ES-I3 (cell line): ENCODE results near the gene TRAPPC2.

ENCODE experiments used
- H3K36me3 ChIP-seq: 2 replicates; pipeline ENCODE4 v1.6.1; 2013; ENCODE audit warnings: mild to moderate bottlenecking, low read length, control low read depth, moderate library complexity; ENCODE audit not compliant: insufficient read depth
- H3K4me1 ChIP-seq: 2 replicates; pipeline ENCODE4 v1.6.1; 2013; ENCODE audit warnings: mild to moderate bottlenecking, control low read depth, low read length; ENCODE audit not compliant: insufficient read depth
- H3K9ac ChIP-seq: 2 replicates; pipeline ENCODE4 v1.6.1; 2013; ENCODE audit warnings: low read depth, mild to moderate bottlenecking, low read length, moderate library complexity
- H3K9me3 ChIP-seq: 2 replicates; pipeline ENCODE4 v1.6.1; 2013; ENCODE audit warnings: mild to moderate bottlenecking, low read length, moderate library complexity; ENCODE audit not compliant: control insufficient read depth, insufficient read depth

Gene TRAPPC2

GRCh38 chrX:13698432-13698831 is 36.0 kb downstream of the TRAPPC2 start:
- Histone ChIP-seq H3K9me3 (no peaks in the 10 kb centered on the region), H3K9ac (no peak overlapping the region), H3K36me3 (no peaks in the 10 kb centered on the region), H3K4me1 (peaks cover 31% of the 10 kb centered on the region)

GRCh38 chrX:13697976-13698375 is 36.4 kb downstream of the TRAPPC2 start:
- Histone ChIP-seq H3K9ac (no peak overlapping the region), H3K36me3 (no peaks in the 10 kb centered on the region), H3K9me3 (no peaks in the 10 kb centered on the region), H3K4me1 (peaks cover 35% of the 10 kb centered on the region)

GRCh38 chrX:13697455-13697854 is 37.0 kb downstream of the TRAPPC2 start:
- Histone ChIP-seq H3K4me1 (peaks cover 40% of the 10 kb centered on the region), H3K9ac (no peak overlapping the region), H3K9me3 (no peaks in the 10 kb centered on the region), H3K36me3 (no peaks in the 10 kb centered on the region)

- Histone ChIP-seq H3K9ac (no peak overlapping the region), H3K36me3 (no peaks in the 10 kb centered on the region), H3K4me1 (peaks cover 41% of the 10 kb centered on the region), H3K9me3 (no peaks in the 10 kb centered on the region)
Measured at GRCh38 chrX:13695601-13696115, 38.8 kb downstream of the TRAPPC2 start.

- H3K4me1 ChIP-seq = peaks cover 41% of the 10 kb centered on the region
- H3K9ac ChIP-seq = no peak overlapping the region
Measured at GRCh38 chrX:13694983-13695382, 39.4 kb downstream of the TRAPPC2 start.

GRCh38 chrX:13694359-13694758 is 40.1 kb downstream of the TRAPPC2 start:
- Histone ChIP-seq H3K36me3 (no peaks in the 10 kb centered on the region), H3K4me1 (peaks cover 40% of the 10 kb centered on the region), H3K9me3 (no peaks in the 10 kb centered on the region), H3K9ac (no peak overlapping the region)

More at GRCh38 chrX:13694983-13695382, 39.4 kb downstream of the TRAPPC2 start:
- Histone ChIP-seq H3K36me3 (no peaks in the 10 kb centered on the region), H3K9me3 (no peaks in the 10 kb centered on the region)

GRCh38 chrX:13693341-13693961 is 41.0 kb downstream of the TRAPPC2 start:
- Histone ChIP-seq H3K4me1 (peaks cover 33% of the 10 kb centered on the region), H3K36me3 (no peaks in the 10 kb centered on the region), H3K9ac (no peak overlapping the region), H3K9me3 (no peaks in the 10 kb centered on the region)

GRCh38 chrX:13692771-13693231 is 41.6 kb downstream of the TRAPPC2 start:
- H3K9me3 ChIP-seq = no peaks in the 10 kb centered on the region
- no peak overlapping the region for H3K9ac ChIP-seq
- H3K4me1 ChIP-seq = peaks cover 28% of the 10 kb centered on the region
- no peaks in the 10 kb centered on the region for H3K36me3 ChIP-seq

- Histone ChIP-seq H3K9me3 (no peaks in the 10 kb centered on the region), H3K4me1 (peaks cover 25% of the 10 kb centered on the region), H3K36me3 (no peaks in the 10 kb centered on the region), H3K9ac (no peak overlapping the region)
Measured at GRCh38 chrX:13691841-13692371, 42.5 kb downstream of the TRAPPC2 start.

GRCh38 chrX:13690836-13691235 is 43.6 kb downstream of the TRAPPC2 start:
- H3K9ac ChIP-seq = 0 out of 2 replicates have a peak overlapping the region, but pooled peaks have one; percentile 77

GRCh38 chrX:13689741-13690211 is 44.6 kb downstream of the TRAPPC2 start:
- peaks cover 22% of the 10 kb centered on the region for H3K4me1 ChIP-seq
- no peaks in the 10 kb centered on the region for H3K9me3 ChIP-seq
- no peaks in the 10 kb centered on the region for H3K36me3 ChIP-seq
- peak overlapping the region; percentile 77 for H3K9ac ChIP-seq

More at GRCh38 chrX:13690836-13691235, 43.6 kb downstream of the TRAPPC2 start:
- Histone ChIP-seq H3K4me1 (peaks cover 25% of the 10 kb centered on the region), H3K9me3 (no peaks in the 10 kb centered on the region), H3K36me3 (no peaks in the 10 kb centered on the region)

- H3K36me3 ChIP-seq = no peaks in the 10 kb centered on the region
- H3K4me1 ChIP-seq = peaks cover 16% of the 10 kb centered on the region
- no peaks in the 10 kb centered on the region for H3K9me3 ChIP-seq
- H3K9ac ChIP-seq = peak within 1 kb of the TSS; percentile 77
Measured at GRCh38 chrX:13688958-13689740, 45.3 kb downstream of the TRAPPC2 start, which contains the start of gene RAB9A. TSS of gene RAB9A (plus strand) at chrX:13689128. CDS start at chrX:13708747, 19,619 bp downstream.

GRCh38 chrX:13688384-13688957 is 45.9 kb downstream of the TRAPPC2 start:
- H3K9me3 ChIP-seq = no peaks in the 10 kb centered on the region
- H3K4me1 ChIP-seq = peaks cover 11% of the 10 kb centered on the region
- peak overlapping the region; percentile 47; the same call in 1 of the 2 replicates for H3K9ac ChIP-seq
- no peaks in the 10 kb centered on the region for H3K36me3 ChIP-seq

- no peaks in the 10 kb centered on the region for H3K36me3 ChIP-seq
- H3K9ac ChIP-seq = no peak overlapping the region
- no peaks in the 10 kb centered on the region for H3K4me1 ChIP-seq
- H3K9me3 ChIP-seq = no peaks in the 10 kb centered on the region
Measured at GRCh38 chrX:13687203-13687602, 47.2 kb downstream of the TRAPPC2 start.
